ENCODE data around the gene OSMR.

OSMR gene

GRCh38 chr5:38923661-38924451 lies 78.0 kb downstream of the OSMR start:
- in situ Hi-C loops (cut with HindIII; ENCODE audit: low sequenced_read_pairs) = no loop called here

DNA sequence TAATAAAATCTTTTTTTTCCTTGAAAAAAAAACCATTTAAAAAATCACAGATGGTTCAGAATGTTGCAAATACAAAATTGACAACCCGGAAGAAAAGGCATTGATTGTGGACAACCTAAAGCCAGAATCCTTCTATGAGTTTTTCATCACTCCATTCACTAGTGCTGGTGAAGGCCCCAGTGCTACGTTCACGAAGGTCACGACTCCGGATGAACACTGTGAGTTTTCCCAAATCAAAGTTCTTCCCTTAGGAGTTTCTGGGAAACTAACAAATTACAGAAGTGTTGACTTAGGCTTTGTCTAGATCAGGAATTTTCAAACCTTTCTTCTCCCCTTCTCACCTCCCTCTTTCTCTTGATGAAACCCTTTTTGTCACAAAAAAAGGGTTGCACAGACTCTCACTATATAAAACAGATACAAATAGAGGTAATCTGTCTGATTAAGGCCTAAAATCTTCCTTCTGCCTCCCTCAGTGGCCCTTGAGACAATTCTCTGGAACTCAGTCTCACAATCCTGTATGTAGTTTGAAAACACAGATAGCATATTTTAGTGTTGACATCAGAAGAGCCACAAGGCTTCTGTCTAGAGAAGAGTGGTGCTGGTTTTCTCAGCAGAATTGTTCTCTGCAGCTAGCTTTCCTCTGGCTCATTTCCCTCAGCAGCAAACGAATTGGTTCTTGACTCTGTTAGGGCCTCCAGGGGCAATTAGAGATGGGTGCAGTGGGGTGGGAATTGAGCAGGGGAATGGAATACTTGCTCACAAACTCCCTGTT lies 79.5 kb downstream of the OSMR start:
- in situ Hi-C loops (cut with HindIII; ENCODE audit: low sequenced_read_pairs) = no loop called here

DNA sequence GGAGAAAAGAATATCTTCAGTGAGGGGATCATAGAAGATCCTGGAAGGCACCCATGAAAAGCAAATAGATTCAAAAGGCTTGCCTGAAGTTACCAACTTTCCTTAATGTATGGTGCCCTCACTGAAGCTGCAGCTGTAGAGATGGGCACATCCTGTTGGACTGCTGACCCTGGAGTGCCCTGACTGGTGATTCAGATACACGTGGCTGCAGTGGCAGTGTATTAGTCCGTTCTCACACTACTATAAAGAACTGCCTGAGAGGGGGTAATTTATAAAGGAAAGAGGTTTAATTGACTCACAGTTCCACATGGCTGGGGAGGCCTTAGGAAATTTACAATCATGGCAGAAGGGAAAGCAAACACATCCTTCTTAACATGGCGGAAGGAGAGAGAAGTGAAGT lies 80.3 kb downstream of the OSMR start:
- in situ Hi-C loops (cut with HindIII; ENCODE audit: low sequenced_read_pairs) = no loop called here

- in situ Hi-C loops (cut with HindIII; ENCODE audit: low sequenced_read_pairs) = no loop called here
Measured at GRCh38 chr5:38927470-38927869, 81.7 kb downstream of the OSMR start.

DNA sequence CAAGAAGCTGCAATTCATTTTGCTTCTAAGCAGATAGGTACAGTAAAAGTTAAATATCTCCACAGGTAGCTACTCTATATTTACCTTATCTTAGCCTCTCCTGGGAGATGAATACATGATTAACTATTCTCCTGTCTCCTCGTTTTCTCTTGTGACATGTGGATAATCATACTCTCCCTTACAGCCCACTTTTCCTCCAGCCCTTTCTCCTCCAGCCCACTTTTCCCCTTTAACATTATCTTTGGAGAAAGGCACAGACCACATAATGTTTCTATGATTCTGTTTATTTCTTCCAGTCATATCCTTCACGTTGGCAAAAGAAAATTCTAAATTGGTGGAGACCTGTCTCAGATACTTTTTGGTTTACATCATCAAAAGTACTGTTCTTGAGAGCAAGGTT lies 84.0 kb downstream of the OSMR start:
- in situ Hi-C loops (cut with HindIII; ENCODE audit: low sequenced_read_pairs) = no loop called here

GRCh38 chr5:38931731-38932130 lies 85.9 kb downstream of the OSMR start:
- in situ Hi-C loops (cut with HindIII; ENCODE audit: low sequenced_read_pairs) = no loop called here

- in situ Hi-C loops (cut with HindIII; ENCODE audit: low sequenced_read_pairs) = no loop called here
Measured at GRCh38 chr5:38932854-38933408, 87.1 kb downstream of the OSMR start.

GRCh38 chr5:38935437-38935836 lies 89.6 kb downstream of the OSMR start:
- in situ Hi-C loops (cut with HindIII; ENCODE audit: low sequenced_read_pairs) = no loop called here

DNA sequence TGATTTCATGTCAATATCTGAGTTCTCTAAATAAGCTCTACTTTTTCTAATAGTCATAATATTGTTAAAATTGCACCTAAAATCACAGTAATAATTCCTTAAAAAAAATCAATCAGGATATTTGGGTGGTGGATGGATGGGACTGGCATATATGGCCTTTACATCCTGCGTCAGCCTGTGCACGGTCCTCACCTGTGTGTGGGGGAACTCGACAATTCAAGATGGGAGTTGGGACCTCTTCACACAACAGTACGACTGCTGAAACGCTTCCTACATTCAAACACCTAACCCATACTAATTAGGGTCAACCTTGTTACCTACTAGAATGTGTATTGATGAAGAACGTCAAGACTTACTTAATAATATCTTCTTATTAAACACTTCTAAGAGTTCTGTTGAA lies 90.5 kb downstream of the OSMR start:
- in situ Hi-C loops (cut with HindIII; ENCODE audit: low sequenced_read_pairs) = no loop called here

DNA sequence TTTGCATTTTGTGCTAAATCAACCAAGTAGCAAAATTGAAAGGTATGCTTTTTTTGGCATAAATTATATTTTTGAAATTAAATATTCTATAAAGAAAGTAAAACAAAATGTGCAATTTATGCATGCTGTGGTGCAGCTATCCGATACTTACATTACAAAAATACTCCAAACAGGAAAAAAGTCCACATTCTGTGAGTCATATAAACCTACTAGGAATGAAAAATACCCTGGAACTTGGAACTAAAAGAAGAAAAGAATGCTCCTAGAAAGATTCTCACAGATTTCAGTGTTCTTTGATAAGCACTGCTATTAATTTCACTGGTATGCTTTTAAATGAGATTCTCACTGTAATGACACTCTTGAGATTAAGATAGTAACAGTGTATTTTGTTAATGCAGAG lies 92.6 kb downstream of the OSMR start:
- in situ Hi-C loops (cut with HindIII; ENCODE audit: low sequenced_read_pairs) = no loop called here

DNA sequence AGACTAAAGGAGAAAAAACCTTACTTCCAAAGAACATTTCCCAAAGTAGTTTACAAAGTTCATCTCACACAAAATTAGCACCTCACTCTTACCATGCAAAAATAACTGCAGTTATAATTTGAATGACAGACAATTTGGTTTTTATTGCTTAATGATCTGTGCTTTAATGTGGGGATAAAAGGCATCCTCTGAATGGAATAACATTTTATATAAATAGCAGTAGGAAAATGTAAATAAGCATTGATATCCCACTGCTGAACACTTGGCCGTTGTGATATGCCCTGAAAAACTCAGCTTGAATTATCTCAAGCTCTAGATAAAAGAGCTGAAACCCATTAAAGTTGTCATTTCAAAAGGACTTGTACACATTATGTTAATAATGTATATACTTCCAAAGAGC lies 93.2 kb downstream of the OSMR start:
- in situ Hi-C loops (cut with HindIII; ENCODE audit: low sequenced_read_pairs) = no loop called here

DNA sequence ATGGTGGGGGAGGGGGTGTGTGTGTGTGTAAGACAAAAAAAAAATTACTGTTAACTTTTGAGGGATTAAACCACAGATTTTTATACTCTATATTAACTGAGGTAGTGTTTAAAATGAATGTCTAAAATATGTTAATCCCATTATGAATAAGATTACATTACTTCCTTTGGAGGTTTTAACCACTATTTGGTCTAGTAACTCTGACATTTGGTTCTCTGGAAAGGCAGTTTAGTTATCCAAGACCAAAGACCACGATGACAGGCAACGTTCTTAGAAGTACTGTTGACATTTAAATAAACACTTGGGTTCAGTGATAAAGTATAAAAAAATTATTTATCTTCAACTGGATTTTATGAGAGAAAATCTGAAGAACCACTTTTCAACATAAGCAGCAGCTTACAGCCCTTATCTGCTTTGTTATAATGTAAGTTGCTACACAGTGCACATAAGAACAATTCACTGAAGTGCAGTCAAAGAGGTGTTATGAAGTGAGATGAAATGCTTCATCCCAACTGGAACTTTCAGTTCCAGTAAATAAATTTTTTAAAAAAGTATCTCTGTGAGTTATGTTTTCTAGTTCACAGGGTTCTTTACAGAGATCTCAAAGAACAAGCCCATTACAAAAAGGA lies 94.5 kb downstream of the OSMR start:
- in situ Hi-C loops (cut with HindIII; ENCODE audit: low sequenced_read_pairs) = no loop called here

DNA sequence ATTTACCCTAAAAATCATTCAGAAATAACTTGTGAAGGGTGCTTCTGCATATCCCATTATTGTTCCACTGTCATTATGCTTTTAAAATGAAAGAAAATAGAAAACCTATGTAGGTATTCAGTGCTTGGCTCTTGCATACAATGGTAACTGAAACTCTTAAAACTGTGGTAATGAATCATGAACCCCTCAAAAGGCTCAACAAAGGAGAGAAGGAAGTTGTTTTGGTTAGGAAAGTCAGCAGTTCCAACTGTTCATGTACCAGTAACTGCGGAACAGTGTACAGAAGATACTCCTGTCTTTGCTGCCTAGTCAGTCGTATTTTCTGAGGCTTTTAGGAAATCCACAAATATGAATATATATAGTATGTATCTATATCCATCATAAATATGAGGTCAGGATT lies 96.1 kb downstream of the OSMR start:
- in situ Hi-C loops (cut with HindIII; ENCODE audit: low sequenced_read_pairs) = no loop called here

- in situ Hi-C loops (cut with HindIII; ENCODE audit: low sequenced_read_pairs) = no loop called here
Measured at GRCh38 chr5:38944282-38944681, 98.5 kb downstream of the OSMR start.

DNA sequence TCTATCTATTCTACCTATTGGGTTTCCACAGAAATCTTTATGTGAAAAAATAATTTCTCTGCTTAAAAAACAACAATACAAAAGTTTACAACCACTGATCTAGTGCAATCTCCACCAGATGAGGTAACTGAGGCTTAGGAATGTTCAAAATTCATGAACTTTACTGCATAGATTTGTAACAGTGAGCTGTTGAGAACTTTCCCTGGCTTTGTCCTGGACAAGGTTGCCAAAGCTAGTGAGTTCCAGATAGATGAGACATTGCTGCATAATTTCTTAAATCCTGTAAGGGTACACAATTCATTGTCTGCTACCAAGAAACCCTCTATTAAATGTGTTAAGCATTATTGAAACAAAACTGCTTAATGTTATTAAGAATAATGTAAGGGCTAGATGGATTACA lies 102.7 kb downstream of the OSMR start:
- in situ Hi-C loops (cut with HindIII; ENCODE audit: low sequenced_read_pairs) = no loop called here

DNA sequence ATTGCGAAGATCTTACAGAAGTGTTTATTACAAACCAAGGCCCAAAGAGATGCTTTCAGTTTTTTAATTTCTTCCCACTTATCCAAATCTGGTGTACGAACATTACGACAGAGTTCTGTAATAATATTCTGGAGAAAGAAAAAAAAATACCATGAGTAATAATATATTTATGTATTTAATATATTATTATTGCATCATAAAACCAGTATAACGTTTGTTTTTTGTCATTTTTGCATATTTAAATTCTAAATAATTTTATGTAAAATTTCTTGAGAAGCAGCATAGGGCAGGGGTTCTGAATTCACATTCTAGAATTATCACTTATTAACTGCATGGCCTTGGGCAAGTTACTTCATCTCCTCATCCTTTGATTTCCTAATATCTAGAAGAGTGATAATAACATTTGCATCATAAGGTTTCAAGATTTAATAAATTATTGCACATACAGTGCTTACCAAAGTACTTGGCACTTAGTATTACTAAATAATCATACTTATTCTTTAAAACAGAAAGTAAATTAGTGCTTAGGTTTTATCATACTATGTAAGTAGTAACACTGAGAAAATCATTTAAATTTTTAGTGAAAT lies 107.7 kb downstream of the OSMR start:
- in situ Hi-C loops (cut with HindIII; ENCODE audit: low sequenced_read_pairs) = no loop called here

GRCh38 chr5:38961691-38962090 lies 115.9 kb downstream of the OSMR start:
- in situ Hi-C loops (cut with HindIII; ENCODE audit: low sequenced_read_pairs) = no loop called here

- in situ Hi-C loops (cut with HindIII; ENCODE audit: low sequenced_read_pairs) = no loop called here
Measured at GRCh38 chr5:38968665-38969064, 122.9 kb downstream of the OSMR start.

- in situ Hi-C loops (cut with HindIII; ENCODE audit: low sequenced_read_pairs) = no loop called here
Measured at GRCh38 chr5:38978036-38978435, 132.2 kb downstream of the OSMR start.

GRCh38 chr5:38979535-38979934 lies 133.7 kb downstream of the OSMR start:
- in situ Hi-C loops (cut with HindIII; ENCODE audit: low sequenced_read_pairs) = no loop called here

Measured in DLD1 (cell line).